Measurements from ENCODE around the gene FBXO2.

GRCh38 chr1:11668516-11668915 lies 14.3 kb upstream of the FBXO2 start:
- TF ChIP-seq, protein P1, sequence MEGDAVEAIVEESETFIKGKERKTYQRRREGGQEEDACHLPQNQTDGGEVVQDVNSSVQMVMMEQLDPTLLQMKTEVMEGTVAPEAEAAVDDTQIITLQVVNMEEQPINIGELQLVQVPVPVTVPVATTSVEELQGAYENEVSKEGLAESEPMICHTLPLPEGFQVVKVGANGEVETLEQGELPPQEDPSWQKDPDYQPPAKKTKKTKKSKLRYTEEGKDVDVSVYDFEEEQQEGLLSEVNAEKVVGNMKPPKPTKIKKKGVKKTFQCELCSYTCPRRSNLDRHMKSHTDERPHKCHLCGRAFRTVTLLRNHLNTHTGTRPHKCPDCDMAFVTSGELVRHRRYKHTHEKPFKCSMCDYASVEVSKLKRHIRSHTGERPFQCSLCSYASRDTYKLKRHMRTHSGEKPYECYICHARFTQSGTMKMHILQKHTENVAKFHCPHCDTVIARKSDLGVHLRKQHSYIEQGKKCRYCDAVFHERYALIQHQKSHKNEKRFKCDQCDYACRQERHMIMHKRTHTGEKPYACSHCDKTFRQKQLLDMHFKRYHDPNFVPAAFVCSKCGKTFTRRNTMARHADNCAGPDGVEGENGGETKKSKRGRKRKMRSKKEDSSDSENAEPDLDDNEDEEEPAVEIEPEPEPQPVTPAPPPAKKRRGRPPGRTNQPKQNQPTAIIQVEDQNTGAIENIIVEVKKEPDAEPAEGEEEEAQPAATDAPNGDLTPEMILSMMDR (IDR thresholded peaks at IDR 0.05 in 2 of 3, conservative IDR thresholded peaks at IDR 0.05 in 1 of 3; ENCODE audit: insufficient read depth in 2 of 3, low read depth in 1 of 3, low read length in 3 of 3): no peak
- no peak for TF ChIP-seq TFE3 (CRISPR knock-in tag; IDR thresholded peaks at IDR 0.05)
- TF ChIP-seq, protein P2, sequence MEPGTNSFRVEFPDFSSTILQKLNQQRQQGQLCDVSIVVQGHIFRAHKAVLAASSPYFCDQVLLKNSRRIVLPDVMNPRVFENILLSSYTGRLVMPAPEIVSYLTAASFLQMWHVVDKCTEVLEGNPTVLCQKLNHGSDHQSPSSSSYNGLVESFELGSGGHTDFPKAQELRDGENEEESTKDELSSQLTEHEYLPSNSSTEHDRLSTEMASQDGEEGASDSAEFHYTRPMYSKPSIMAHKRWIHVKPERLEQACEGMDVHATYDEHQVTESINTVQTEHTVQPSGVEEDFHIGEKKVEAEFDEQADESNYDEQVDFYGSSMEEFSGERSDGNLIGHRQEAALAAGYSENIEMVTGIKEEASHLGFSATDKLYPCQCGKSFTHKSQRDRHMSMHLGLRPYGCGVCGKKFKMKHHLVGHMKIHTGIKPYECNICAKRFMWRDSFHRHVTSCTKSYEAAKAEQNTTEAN (CRISPR knock-in tag; IDR thresholded peaks at IDR 0.05): no peak
- TF ChIP-seq HOMEZ (CRISPR knock-in tag; IDR thresholded peaks at IDR 0.05): no peak
- no peak for TF ChIP-seq GABPB1 (CRISPR knock-in tag; IDR thresholded peaks at IDR 0.05)
- TF ChIP-seq STAT5A (IDR thresholded peaks at IDR 0.05; ENCODE audit: borderline replicate concordance, low read length): no peak
- no peak for TF ChIP-seq ZBED1 (IDR thresholded peaks at IDR 0.05)
- TF ChIP-seq ZZZ3 (IDR thresholded peaks at IDR 0.05): no peak
- no peak for TF ChIP-seq ZKSCAN8 (CRISPR knock-in tag; IDR thresholded peaks at IDR 0.05)
- no peak for TF ChIP-seq EZH2 (IDR thresholded peaks at IDR 0.05; ENCODE audit: borderline replicate concordance, low read depth, low read length)
- TF ChIP-seq ERF (CRISPR knock-in tag; IDR thresholded peaks at IDR 0.05): no peak
- TF ChIP-seq ZNF274 (IDR thresholded peaks at IDR 0.05; ENCODE audit: borderline replicate concordance, low read depth, low read length): no peak
- no peak for TF ChIP-seq MECOM (CRISPR knock-in tag; IDR thresholded peaks at IDR 0.05)

All from K562 (cell line).